SKM-1 treated with dmso at 0.1 percent for 144 hours (cell line): ENCODE data around the gene DHRS1.
"Not testable (repeated sequence)": the region's sequence is repeated elsewhere in the genome, so short reads cannot be mapped to it uniquely, and the experiment has no call there.

Source experiments
- DNase-seq: peaks from one replicate; lab custom pipeline; 2025; ENCODE audit not compliant: unreplicated experiment; lab: John Stamatoyannopoulos, UW

DHRS1 gene

GRCh38 chr14:24252289-24253124 is 47.1 kb downstream of the DHRS1 start:
- no peak for DNase-seq

GRCh38 chr14:24251880-24252288 is 47.7 kb downstream of the DHRS1 start:
- DNase-seq, result no peak

- DNase-seq, result no peak
Measured at GRCh38 chr14:24250354-24250753, 49.2 kb downstream of the DHRS1 start.

- DNase-seq, result no peak
Measured at GRCh38 chr14:24249230-24250021, 50.2 kb downstream of the DHRS1 start.

GRCh38 chr14:24247422-24247821 is 52.2 kb downstream of the DHRS1 start:
- DNase-seq, result no peak

GRCh38 chr14:24246765-24247212 is 52.8 kb downstream of the DHRS1 start:
- no peak for DNase-seq

GRCh38 chr14:24245350-24245749 is 54.2 kb downstream of the DHRS1 start:
- DNase-seq, result not testable (repeated sequence)

- DNase-seq, result peak; percentile 9
Measured at GRCh38 chr14:24243336-24243836, 56.2 kb downstream of the DHRS1 start.

- DNase-seq, result peak; percentile 80
Measured at GRCh38 chr14:24241829-24242443, 57.6 kb downstream of the DHRS1 start.
